A549 (cell line): ENCODE data around the gene SFTPB. TPM values are rescaled to one million over a fixed set of nuclear protein-coding genes. Genes with fewer than 3 reads are reported as not detected.

Experiments used
- ATAC-seq, 2 experiments: fragments of 200-7000 bp in 1 of 2; fragments of >200 bp in 1 of 2; cut with Nextera tagmentation in 1 of 2; cut with Tn5 transposase in 1 of 2; 3 replicates each; pipeline versions ENCODE4 v1.8.0 to v1.9.1; 2018 to 2020; ENCODE audit warnings: mild to moderate bottlenecking in 1 of 2, moderate library complexity in 1 of 2
- CTCF ChIA-PET: fragments of 300-600 bp; sonication (Branson Sonifier 250); formaldehyde crosslinking; extraction: SDS; loops from one replicate; lab custom pipeline; 2021; ENCODE audit warnings: antibody characterized with exemption, inconsistent platforms; lab: Yijun Ruan, JAX
- POLR2A ChIA-PET: fragments of 350-600 bp; formaldehyde crosslinking; extraction: SDS; loops from one replicate; lab custom pipeline; 2021; ENCODE audit warnings: antibody characterized with exemption, inconsistent platforms; lab: Yijun Ruan, JAX
- DNase-seq, 2 experiments: peaks; one replicate each; pipeline versions ENCODE4 v3.0.0 to v3.0.0-alpha.2; 2011 to 2016; ENCODE audit warnings: low read depth in 1 of 2, low spot score in 1 of 2
- FAIRE-seq: peaks from 2 replicates; lab custom pipeline; 2011; peaks lifted over from hg19 to GRCh38; lab: Jason Lieb, UNC
- H3K27ac ChIP-seq, 2 experiments: fragments of >200 bp; sonication (Bioruptor Twin); formaldehyde crosslinking; 3 replicates each; pipeline ENCODE4 v1.5.1; 2016 to 2017
- H3K4me1 ChIP-seq: fragments of >200 bp; sonication (Bioruptor Twin); formaldehyde crosslinking; 3 replicates; pipeline ENCODE4 v1.6.1; 2016
- H3K4me2 ChIP-seq: fragments of >200 bp; sonication (Bioruptor Twin); formaldehyde crosslinking; 3 replicates; pipeline ENCODE4 v1.6.1; 2016
- H3K4me3 ChIP-seq: fragments of >200 bp; sonication (Bioruptor Twin); formaldehyde crosslinking; 3 replicates; pipeline ENCODE4 v1.5.1; 2016
- H3K9me3 ChIP-seq: fragments of >200 bp; sonication (Bioruptor Twin); formaldehyde crosslinking; 3 replicates; pipeline ENCODE4 v1.6.1; 2016
- BHLHE40 ChIP-seq: IDR thresholded peaks from 2 replicates; pipeline ENCODE4 v1.6.1; 2012; ENCODE audit warnings: low read depth, low read length, inconsistent platforms
- CEBPB ChIP-seq, 2 experiments: fragments of >200 bp in 1 of 2; sonication (Bioruptor Twin) in 1 of 2; formaldehyde crosslinking in 1 of 2; IDR thresholded peaks; 2 replicates each; pipeline ENCODE4 v1.6.1; 2012 to 2016
- EHMT2 ChIP-seq: fragments of 200-600 bp; sonication (generic); IDR thresholded peaks from 2 replicates; pipeline ENCODE4 v1.6.1; 2016; ENCODE audit warnings: antibody characterized with exemption, low read depth, mild to moderate bottlenecking, moderate library complexity
- GATA3 ChIP-seq: IDR thresholded peaks from 2 replicates; pipeline ENCODE4 v1.6.1; 2012; ENCODE audit warnings: borderline replicate concordance
- HDAC2 ChIP-seq: fragments of 200-600 bp; sonication (generic); IDR thresholded peaks from 2 replicates; pipeline ENCODE4 v1.6.1; 2016
- HOXA7 ChIP-seq: fragments of 250-450 bp; sonication (Bioruptor Pico); IDR thresholded peaks from 2 replicates; pipeline ENCODE4 v1.5.0; 2020; ENCODE audit warnings: mild to moderate bottlenecking, moderate library complexity
- KDM1A ChIP-seq: fragments of 200-600 bp; sonication (generic); IDR thresholded peaks from 2 replicates; pipeline ENCODE4 v1.6.1; 2016; ENCODE audit warnings: low read depth, mild to moderate bottlenecking
- KDM5A ChIP-seq: fragments of 200-600 bp; sonication (generic); IDR thresholded peaks from 2 replicates; pipeline ENCODE4 v1.6.1; 2016; ENCODE audit warnings: antibody characterized with exemption, mild to moderate bottlenecking
- NFE2L2 ChIP-seq: fragments of 150-350 bp; conservative IDR thresholded peaks from 2 replicates; pipeline ENCODE4 v1.6.1; 2014; ENCODE audit warnings: low read length
- NPAS2 ChIP-seq: fragments of 250-450 bp; sonication (Bioruptor Pico); IDR thresholded peaks from 2 replicates; pipeline ENCODE4 v1.8.0; 2022; ENCODE audit warnings: mild to moderate bottlenecking, moderate library complexity, borderline replicate concordance
- TP53 ChIP-seq: fragments of 250-450 bp; sonication (Bioruptor Pico); IDR thresholded peaks from 2 replicates; pipeline ENCODE4 v1.5.0; 2021; ENCODE audit warnings: mild to moderate bottlenecking, moderate library complexity
- ZSCAN20 ChIP-seq: fragments of 250-450 bp; sonication (Bioruptor Pico); IDR thresholded peaks from 2 replicates; pipeline ENCODE4 v1.8.0; 2022; ENCODE audit warnings: mild to moderate bottlenecking, moderate library complexity
- WGBS: methylation state at CpG from one replicate; pipeline ENCODE4 v1.1.6; 2017; ENCODE audit errors: missing lambda C conversion rate; 5-methylcytosine and 5-hydroxymethylcytosine counted together
- polyA plus RNA-seq, 4 experiments: library from polyadenylated mRNA; depleted of rRNA in 3 of 4; stranded (reverse); fragments of >200 nt; fragmentation: RNase III in 1 of 4; extraction: RNeasy Plus Mini Kit Qiagen cat#74134 plus additional on column Dnase treatment in 1 of 4; gene quantifications; 2 replicates in 3 of 4; 3 replicates in 1 of 4; pipeline ENCODE4 v1.2.3, GENCODE V29; 2011 to 2017
- TF ChIP-seq, protein P1 (sequence below): fragments of 150-350 bp; IDR thresholded peaks from 2 replicates; pipeline ENCODE4 v1.6.1; 2014; ENCODE audit warnings: low read depth, mild to moderate bottlenecking, low read length
- TF ChIP-seq, protein P2 (sequence below): fragments of 450-650 bp; IDR thresholded peaks from 2 replicates; pipeline ENCODE4 v1.6.1; 2014; ENCODE audit warnings: antibody characterized with exemption
- TF ChIP-seq, protein P3 (sequence below): fragments of >200 bp; sonication (Bioruptor Twin); formaldehyde crosslinking; IDR thresholded peaks from 2 replicates; pipeline ENCODE4 v1.6.1; 2016
- TF ChIP-seq, protein P4 (sequence below): IDR thresholded peaks from 2 replicates; pipeline ENCODE4 v1.6.1; 2012

The SFTPB gene
- polyA plus RNA-seq, 2 of the 4 experiments (the other 2 are of a cell fraction): not detected

DNA sequence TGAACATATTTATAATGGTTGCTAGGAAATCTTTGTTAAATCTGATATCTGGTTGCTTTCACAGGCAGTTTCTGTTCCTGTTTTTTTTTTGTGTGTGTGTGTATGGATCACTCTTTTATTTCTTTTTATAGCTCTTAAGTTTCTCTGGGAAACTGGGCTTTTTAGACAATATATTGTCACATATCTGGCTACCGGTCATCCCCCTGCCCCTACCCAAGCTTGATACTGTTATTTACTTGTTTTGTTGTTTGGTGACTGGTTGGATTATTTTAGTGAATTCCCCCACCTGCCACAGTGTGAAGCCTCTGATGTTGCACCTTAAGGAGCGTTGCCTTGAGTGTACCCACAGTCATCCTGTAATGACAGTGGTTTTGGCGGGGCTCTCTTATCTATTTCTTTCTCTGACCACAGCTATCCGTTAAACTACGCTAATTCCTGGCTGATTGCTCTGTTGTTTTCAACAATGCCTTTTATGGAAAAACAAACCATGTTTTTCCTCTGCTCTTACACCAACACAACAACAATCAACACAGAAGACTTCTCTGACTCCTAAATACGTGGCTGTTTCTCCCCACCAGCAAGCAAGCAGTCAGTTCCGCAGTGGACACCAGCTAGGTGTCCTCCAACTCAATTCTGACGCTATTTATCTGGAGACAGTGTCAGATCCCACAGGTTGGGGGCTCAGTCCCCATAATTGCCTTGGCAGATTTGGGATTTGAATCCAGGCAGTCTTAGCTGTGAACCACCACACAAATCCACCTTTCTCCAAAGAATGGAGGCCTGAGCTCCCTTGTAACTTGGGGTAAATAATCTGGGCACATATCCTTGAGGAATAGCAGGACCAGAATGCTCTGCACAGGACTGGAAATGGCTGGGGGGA, 37.0 kb upstream of the SFTPB start:
- POLR2A ChIA-PET: no interaction called here
- Histone ChIP-seq H3K4me1 (peaks cover 73% of the 10 kb centered on the region), H3K9me3 (no peaks in the 10 kb centered on the region), H3K4me3 (no peak overlapping the region), H3K27ac (peak overlapping the region; percentile 84), H3K4me2 (peak overlapping the region; percentile 61)
- TF ChIP-seq NPAS2 (CRISPR knock-in tag): no peak
- TF ChIP-seq, protein P1, sequence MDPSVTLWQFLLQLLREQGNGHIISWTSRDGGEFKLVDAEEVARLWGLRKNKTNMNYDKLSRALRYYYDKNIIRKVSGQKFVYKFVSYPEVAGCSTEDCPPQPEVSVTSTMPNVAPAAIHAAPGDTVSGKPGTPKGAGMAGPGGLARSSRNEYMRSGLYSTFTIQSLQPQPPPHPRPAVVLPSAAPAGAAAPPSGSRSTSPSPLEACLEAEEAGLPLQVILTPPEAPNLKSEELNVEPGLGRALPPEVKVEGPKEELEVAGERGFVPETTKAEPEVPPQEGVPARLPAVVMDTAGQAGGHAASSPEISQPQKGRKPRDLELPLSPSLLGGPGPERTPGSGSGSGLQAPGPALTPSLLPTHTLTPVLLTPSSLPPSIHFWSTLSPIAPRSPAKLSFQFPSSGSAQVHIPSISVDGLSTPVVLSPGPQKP: no peak
- TF ChIP-seq EHMT2: no peak
- no peak for TF ChIP-seq GATA3
- TF ChIP-seq, protein P2, sequence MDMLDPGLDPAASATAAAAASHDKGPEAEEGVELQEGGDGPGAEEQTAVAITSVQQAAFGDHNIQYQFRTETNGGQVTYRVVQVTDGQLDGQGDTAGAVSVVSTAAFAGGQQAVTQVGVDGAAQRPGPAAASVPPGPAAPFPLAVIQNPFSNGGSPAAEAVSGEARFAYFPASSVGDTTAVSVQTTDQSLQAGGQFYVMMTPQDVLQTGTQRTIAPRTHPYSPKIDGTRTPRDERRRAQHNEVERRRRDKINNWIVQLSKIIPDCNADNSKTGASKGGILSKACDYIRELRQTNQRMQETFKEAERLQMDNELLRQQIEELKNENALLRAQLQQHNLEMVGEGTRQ: no peak
- CTCF ChIA-PET: interaction anchor here (0.9 to 14.6 kb wide), 15 partner anchors 10 to 122 kb away, joined by 3 to 241 read pairs (median 15); partner anchors contain the start of genes GNLY and SFTPB
- 91% methylated on average over 8 of the region's 8 CpGs for WGBS
- DNase-seq (no peak), FAIRE-seq (no peak), ATAC-seq (no peak)

DNA sequence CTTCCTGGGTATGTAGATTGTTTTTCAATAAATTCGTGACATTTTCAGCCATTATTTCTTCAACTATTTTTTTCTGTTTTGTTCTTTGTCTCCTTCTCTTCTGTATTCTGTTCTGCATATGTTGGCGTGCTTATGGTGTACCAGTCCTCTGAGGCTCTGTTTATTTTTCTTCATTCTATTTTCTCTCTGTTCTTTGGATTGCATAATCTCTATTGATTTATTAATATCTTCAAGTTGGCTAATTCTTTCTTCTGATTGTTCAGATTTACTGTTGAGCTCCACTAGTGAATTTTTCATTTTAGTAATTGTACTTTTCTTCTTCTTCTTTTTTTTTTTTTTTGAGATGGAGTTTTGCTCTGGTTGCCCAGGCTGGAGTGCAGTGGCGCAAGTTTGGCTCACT, 36.0 kb upstream of the SFTPB start:
- Histone ChIP-seq H3K4me3 (no peak overlapping the region), H3K4me2 (no peak overlapping the region), H3K27ac (peak overlapping the region; percentile 78 to 84; a peak in 4 of 6 replicates), H3K4me1 (peaks cover 73% of the 10 kb centered on the region), H3K9me3 (no peaks in the 10 kb centered on the region)
- FAIRE-seq (no peak), DNase-seq (no peak), ATAC-seq (no peak)
- ChIA-PET CTCF (interaction anchor here (0.9 to 14.6 kb wide), 7 partner anchors 16 to 123 kb away, joined by 3 to 241 read pairs (median 111); no protein-coding TSS in a partner anchor), POLR2A (no interaction called here)
- TF ChIP-seq KDM5A: no peak
- 0 out of 4 replicates have a peak, but pooled peaks of 1 of the 2 experiments have one; percentile 6 for TF ChIP-seq CEBPB (IDR thresholded peaks at IDR 0.05)
- WGBS: 91% methylated on average over 3 of the region's 3 CpGs

DNA sequence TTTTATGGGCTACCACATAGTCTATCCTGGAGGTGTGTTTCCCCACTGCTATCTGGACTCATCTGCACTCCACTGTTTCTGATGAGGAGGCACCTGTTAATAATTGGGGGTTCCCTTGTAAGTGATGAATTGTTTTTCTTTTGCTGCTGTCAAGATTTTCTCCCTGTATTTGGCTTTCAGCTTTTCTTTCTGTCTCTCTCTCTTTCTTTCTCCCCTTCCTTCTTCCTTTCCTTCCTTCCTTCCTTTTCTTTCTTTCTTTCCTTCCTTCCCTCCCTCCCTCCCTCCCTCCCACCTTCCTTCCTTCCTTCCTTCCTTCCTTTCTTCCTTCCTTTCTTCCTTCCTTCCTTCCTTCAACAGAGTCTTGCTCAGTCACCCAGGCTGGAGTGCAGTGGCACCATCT, 35.3 kb upstream of the SFTPB start:
- Histone ChIP-seq H3K4me2 (peak overlapping the region; percentile 50; the same call in 2 of the 3 replicates), H3K27ac (peak overlapping the region; percentile 78 to 84; a peak in 5 of 6 replicates), H3K4me1 (peaks cover 71% of the 10 kb centered on the region), H3K4me3 (no peak overlapping the region), H3K9me3 (no peaks in the 10 kb centered on the region)
- TF ChIP-seq HDAC2 (no peak), KDM1A (no peak), EHMT2 (no peak), HOXA7 (CRISPR knock-in tag) (no peak), TP53 (CRISPR knock-in tag) (no peak), BHLHE40 (no peak), NFE2L2 (no peak), KDM5A (no peak), ZSCAN20 (CRISPR knock-in tag) (no peak)
- TF ChIP-seq, protein P3, sequence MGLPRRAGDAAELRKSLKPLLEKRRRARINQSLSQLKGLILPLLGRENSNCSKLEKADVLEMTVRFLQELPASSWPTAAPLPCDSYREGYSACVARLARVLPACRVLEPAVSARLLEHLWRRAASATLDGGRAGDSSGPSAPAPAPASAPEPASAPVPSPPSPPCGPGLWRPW: no peak
- TF ChIP-seq, protein P4, sequence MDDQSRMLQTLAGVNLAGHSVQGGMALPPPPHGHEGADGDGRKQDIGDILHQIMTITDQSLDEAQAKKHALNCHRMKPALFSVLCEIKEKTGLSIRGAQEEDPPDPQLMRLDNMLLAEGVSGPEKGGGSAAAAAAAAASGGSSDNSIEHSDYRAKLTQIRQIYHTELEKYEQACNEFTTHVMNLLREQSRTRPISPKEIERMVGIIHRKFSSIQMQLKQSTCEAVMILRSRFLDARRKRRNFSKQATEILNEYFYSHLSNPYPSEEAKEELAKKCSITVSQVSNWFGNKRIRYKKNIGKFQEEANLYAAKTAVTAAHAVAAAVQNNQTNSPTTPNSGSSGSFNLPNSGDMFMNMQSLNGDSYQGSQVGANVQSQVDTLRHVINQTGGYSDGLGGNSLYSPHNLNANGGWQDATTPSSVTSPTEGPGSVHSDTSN: no peak
- no peak for ATAC-seq
- POLR2A ChIA-PET: no interaction called here
- CTCF ChIA-PET: interaction anchor here (0.9 to 14.6 kb wide), 7 partner anchors 21 to 124 kb away, joined by 3 to 241 read pairs (median 15); no protein-coding TSS in a partner anchor
- no peak for DNase-seq
- FAIRE-seq: no peak
